GM10266 (cell line): ENCODE results near the gene FUT8.

ENCODE experiments used
- DNase-seq: peaks from one replicate; pipeline ENCODE4 v3.0.0; 2012; ENCODE audit errors: extremely low spot score
- TF ChIP-seq, protein P1 (sequence below): IDR thresholded peaks from 2 replicates; pipeline ENCODE4 v1.5.1; 2012; ENCODE audit warnings: mild to moderate bottlenecking, low read depth; ENCODE audit not compliant: control insufficient read depth, insufficient read depth; ENCODE audit errors: missing control alignments

Gene FUT8

GRCh38 chr14:65581378-65581777, 168.8 kb downstream of the FUT8 start:
- no peak for DNase-seq
- TF ChIP-seq, protein P1, sequence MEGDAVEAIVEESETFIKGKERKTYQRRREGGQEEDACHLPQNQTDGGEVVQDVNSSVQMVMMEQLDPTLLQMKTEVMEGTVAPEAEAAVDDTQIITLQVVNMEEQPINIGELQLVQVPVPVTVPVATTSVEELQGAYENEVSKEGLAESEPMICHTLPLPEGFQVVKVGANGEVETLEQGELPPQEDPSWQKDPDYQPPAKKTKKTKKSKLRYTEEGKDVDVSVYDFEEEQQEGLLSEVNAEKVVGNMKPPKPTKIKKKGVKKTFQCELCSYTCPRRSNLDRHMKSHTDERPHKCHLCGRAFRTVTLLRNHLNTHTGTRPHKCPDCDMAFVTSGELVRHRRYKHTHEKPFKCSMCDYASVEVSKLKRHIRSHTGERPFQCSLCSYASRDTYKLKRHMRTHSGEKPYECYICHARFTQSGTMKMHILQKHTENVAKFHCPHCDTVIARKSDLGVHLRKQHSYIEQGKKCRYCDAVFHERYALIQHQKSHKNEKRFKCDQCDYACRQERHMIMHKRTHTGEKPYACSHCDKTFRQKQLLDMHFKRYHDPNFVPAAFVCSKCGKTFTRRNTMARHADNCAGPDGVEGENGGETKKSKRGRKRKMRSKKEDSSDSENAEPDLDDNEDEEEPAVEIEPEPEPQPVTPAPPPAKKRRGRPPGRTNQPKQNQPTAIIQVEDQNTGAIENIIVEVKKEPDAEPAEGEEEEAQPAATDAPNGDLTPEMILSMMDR, result no peak

GRCh38 chr14:65581799-65582198, 169.3 kb downstream of the FUT8 start:
- DNase-seq, result no peak
- TF ChIP-seq, protein P1, result no peak

DNA sequence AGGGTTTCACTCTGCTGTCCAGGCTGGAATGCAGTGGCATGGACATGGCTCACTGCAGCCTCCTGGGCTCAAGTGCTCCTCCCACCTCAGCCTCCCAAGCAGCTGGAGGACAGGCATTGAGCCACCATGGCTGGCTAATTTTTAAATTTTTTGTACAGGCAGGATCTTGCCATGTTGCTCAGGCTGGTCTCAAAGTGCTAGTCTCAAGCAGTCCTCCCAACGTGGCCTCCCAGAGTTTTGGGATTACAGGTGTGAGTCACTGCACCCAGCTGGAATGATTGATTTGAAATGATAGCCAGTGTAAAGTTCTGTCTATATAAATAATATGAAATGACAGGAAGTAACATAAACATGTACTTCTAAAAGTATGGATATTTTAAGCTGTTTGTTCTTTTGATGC, 172.7 kb downstream of the FUT8 start:
- DNase-seq, result no peak
- TF ChIP-seq, protein P1, result no peak

DNA sequence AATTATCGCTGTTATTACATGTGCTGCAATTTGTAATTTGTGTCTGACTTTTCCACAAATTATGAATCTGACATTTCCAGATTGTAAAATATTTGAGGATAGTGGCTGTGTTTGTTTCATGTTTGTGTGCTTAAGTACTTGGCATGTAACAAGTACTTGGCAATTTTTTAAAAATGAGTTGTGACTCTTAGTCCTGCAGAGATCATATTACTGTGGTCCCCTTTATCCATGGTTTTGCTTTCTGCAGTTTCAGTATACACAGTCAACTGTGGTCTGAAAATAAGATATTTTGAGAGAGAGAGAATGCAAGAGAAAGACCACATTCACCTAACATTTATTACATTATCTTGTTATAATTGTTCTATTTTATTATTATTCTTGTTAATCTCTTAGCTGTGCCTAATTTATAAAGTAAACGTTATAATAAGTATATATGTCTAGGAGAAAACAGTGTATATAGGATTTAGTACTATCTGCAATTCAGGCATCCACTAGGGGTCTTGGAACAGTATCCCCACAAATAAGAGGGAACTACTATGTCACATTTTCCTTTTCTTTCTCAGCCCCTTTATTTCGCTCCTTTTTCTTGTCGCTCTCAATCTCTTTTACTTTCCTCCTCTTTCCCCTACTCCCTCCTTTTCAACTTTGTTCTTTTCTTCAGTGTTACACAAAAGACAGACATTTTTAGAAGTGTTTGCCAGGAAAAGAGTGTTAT, 176.1 kb downstream of the FUT8 start:
- no peak for DNase-seq

GRCh38 chr14:65594153-65594881, 181.8 kb downstream of the FUT8 start:
- TF ChIP-seq, protein P1, result no peak
- DNase-seq, result no peak

More for the DNA sequence above, 176.1 kb downstream of the FUT8 start:
- TF ChIP-seq, protein P1, result no peak

DNA sequence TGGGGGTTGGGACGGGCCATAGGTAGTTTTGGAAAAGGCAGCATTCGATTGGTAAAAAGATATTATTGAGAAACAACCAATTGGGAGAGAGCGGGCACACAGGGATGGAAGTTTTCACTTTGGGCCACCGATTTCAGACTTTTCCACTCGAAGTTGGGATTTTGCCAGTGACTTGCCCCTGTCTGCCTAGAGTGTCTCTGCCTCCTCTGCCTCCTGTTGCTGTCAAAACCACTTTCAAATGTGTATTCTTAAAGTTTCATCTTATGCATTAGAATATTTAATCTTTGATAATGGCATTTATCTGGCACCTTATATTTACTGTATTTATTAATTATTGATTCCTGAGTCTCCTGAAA, 182.3 kb downstream of the FUT8 start:
- TF ChIP-seq, protein P1, result no peak
- DNase-seq, result no peak

GRCh38 chr14:65599375-65599774, 186.8 kb downstream of the FUT8 start:
- TF ChIP-seq, protein P1, result no peak
- no peak for DNase-seq
